Measurements from ENCODE around the gene SWAP70. TPM values are rescaled to one million over a fixed set of nuclear protein-coding genes. Genes with fewer than 3 reads are reported as not detected.

The SWAP70 gene
- total RNA-seq, 1 donor from 2014 or later, result 22.6 TPM

GRCh38 chr11:9643751-9644150 lies 20.1 kb upstream of the SWAP70 start:
- intact Hi-C loops (cut with DNase I), result no loop called here
- no peak for ATAC-seq

GRCh38 chr11:9645881-9646280 lies 18.0 kb upstream of the SWAP70 start:
- intact Hi-C loops (cut with DNase I), result no loop called here
- no peak for ATAC-seq

More at GRCh38 chr11:9643751-9644150, 20.1 kb upstream of the SWAP70 start:
- no peak for DNase-seq (ENCODE audit: missing footprints)

GRCh38 chr11:9646324-9646723 lies 17.6 kb upstream of the SWAP70 start:
- intact Hi-C loops (cut with DNase I), result no loop called here
- ATAC-seq (no peak), DNase-seq (ENCODE audit: missing footprints) (no peak)

More at GRCh38 chr11:9645881-9646280, 18.0 kb upstream of the SWAP70 start:
- DNase-seq (ENCODE audit: missing footprints), result no peak

GRCh38 chr11:9651481-9651880 lies 12.4 kb upstream of the SWAP70 start:
- no peak for DNase-seq (ENCODE audit: missing footprints)
- no peak for ATAC-seq
- intact Hi-C loops (cut with DNase I), result no loop called here

- ATAC-seq, result no peak
- intact Hi-C loops (cut with DNase I), result no loop called here
- no peak for DNase-seq (ENCODE audit: missing footprints)
Observed at GRCh38 chr11:9651899-9652748, 11.8 kb upstream of the SWAP70 start.

- intact Hi-C loops (cut with DNase I), result no loop called here
- no peak for ATAC-seq
- DNase-seq (ENCODE audit: missing footprints), result no peak
Observed at GRCh38 chr11:9653871-9654270, 10.0 kb upstream of the SWAP70 start.

GRCh38 chr11:9656864-9657263 lies 7.0 kb upstream of the SWAP70 start:
- DNase-seq (ENCODE audit: missing footprints) (no peak), ATAC-seq (no peak)
- intact Hi-C loops (cut with DNase I), result no loop called here

- DNase-seq (ENCODE audit: missing footprints) (no peak), ATAC-seq (no peak)
- intact Hi-C loops (cut with DNase I), result no loop called here
Observed at GRCh38 chr11:9657531-9657930, 6.3 kb upstream of the SWAP70 start.

- intact Hi-C loops (cut with DNase I), result no loop called here
- no peak for ATAC-seq
- no peak for DNase-seq (ENCODE audit: missing footprints)
Observed at GRCh38 chr11:9660886-9661285, 3.0 kb upstream of the SWAP70 start.

GRCh38 chr11:9662273-9662672 lies 1.6 kb upstream of the SWAP70 start:
- ATAC-seq (peak; percentile 30), DNase-seq (ENCODE audit: missing footprints) (peak; percentile 57)
- intact Hi-C loops (cut with DNase I), result loop anchor here (2.0 kb wide), 1 partner anchor 47 kb away; no protein-coding TSS in a partner anchor

- peak; percentile 65 for ATAC-seq
- intact Hi-C loops (cut with DNase I), result no loop called here
Observed at GRCh38 chr11:9664276-9665171, 647 bp downstream of the SWAP70 start.

GRCh38 chr11:9665749-9666148 lies 1.9 kb downstream of the SWAP70 start:
- no peak for ATAC-seq
- intact Hi-C loops (cut with DNase I), result no loop called here
- no peak for DNase-seq (ENCODE audit: missing footprints)

More at GRCh38 chr11:9664276-9665171, 647 bp downstream of the SWAP70 start:
- DNase-seq (ENCODE audit: missing footprints), result peak; percentile 80

GRCh38 chr11:9669954-9670353 lies 6.1 kb downstream of the SWAP70 start:
- intact Hi-C loops (cut with DNase I), result no loop called here
- DNase-seq (ENCODE audit: missing footprints) (no peak), ATAC-seq (no peak)

- ATAC-seq (no peak), DNase-seq (ENCODE audit: missing footprints) (no peak)
- intact Hi-C loops (cut with DNase I), result no loop called here
Observed at GRCh38 chr11:9672288-9672916, 8.5 kb downstream of the SWAP70 start.

- no peak for ATAC-seq
- DNase-seq (ENCODE audit: missing footprints), result no peak
- intact Hi-C loops (cut with DNase I), result no loop called here
Observed at GRCh38 chr11:9672918-9673317, 9.0 kb downstream of the SWAP70 start.

- intact Hi-C loops (cut with DNase I), result no loop called here
- no peak for ATAC-seq
- DNase-seq (ENCODE audit: missing footprints), result no peak
Observed at GRCh38 chr11:9675691-9676090, 11.8 kb downstream of the SWAP70 start.

GRCh38 chr11:9677951-9678350 lies 14.1 kb downstream of the SWAP70 start:
- DNase-seq (ENCODE audit: missing footprints) (no peak), ATAC-seq (no peak)
- intact Hi-C loops (cut with DNase I), result no loop called here

- intact Hi-C loops (cut with DNase I), result no loop called here
- ATAC-seq (no peak), DNase-seq (ENCODE audit: missing footprints) (no peak)
Observed at GRCh38 chr11:9678576-9678975, 14.7 kb downstream of the SWAP70 start.

- no peak for DNase-seq (ENCODE audit: missing footprints)
- ATAC-seq, result no peak
- intact Hi-C loops (cut with DNase I), result loop anchor here (5.0 kb wide), 1 partner anchor 42 kb away; no protein-coding TSS in a partner anchor
Observed at GRCh38 chr11:9680028-9680427, 16.2 kb downstream of the SWAP70 start.
